ENCODE measurements around the gene VPS13C.

Gene VPS13C, protein sequence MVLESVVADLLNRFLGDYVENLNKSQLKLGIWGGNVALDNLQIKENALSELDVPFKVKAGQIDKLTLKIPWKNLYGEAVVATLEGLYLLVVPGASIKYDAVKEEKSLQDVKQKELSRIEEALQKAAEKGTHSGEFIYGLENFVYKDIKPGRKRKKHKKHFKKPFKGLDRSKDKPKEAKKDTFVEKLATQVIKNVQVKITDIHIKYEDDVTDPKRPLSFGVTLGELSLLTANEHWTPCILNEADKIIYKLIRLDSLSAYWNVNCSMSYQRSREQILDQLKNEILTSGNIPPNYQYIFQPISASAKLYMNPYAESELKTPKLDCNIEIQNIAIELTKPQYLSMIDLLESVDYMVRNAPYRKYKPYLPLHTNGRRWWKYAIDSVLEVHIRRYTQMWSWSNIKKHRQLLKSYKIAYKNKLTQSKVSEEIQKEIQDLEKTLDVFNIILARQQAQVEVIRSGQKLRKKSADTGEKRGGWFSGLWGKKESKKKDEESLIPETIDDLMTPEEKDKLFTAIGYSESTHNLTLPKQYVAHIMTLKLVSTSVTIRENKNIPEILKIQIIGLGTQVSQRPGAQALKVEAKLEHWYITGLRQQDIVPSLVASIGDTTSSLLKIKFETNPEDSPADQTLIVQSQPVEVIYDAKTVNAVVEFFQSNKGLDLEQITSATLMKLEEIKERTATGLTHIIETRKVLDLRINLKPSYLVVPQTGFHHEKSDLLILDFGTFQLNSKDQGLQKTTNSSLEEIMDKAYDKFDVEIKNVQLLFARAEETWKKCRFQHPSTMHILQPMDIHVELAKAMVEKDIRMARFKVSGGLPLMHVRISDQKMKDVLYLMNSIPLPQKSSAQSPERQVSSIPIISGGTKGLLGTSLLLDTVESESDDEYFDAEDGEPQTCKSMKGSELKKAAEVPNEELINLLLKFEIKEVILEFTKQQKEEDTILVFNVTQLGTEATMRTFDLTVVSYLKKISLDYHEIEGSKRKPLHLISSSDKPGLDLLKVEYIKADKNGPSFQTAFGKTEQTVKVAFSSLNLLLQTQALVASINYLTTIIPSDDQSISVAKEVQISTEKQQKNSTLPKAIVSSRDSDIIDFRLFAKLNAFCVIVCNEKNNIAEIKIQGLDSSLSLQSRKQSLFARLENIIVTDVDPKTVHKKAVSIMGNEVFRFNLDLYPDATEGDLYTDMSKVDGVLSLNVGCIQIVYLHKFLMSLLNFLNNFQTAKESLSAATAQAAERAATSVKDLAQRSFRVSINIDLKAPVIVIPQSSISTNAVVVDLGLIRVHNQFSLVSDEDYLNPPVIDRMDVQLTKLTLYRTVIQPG (N-terminal part only)

DNA sequence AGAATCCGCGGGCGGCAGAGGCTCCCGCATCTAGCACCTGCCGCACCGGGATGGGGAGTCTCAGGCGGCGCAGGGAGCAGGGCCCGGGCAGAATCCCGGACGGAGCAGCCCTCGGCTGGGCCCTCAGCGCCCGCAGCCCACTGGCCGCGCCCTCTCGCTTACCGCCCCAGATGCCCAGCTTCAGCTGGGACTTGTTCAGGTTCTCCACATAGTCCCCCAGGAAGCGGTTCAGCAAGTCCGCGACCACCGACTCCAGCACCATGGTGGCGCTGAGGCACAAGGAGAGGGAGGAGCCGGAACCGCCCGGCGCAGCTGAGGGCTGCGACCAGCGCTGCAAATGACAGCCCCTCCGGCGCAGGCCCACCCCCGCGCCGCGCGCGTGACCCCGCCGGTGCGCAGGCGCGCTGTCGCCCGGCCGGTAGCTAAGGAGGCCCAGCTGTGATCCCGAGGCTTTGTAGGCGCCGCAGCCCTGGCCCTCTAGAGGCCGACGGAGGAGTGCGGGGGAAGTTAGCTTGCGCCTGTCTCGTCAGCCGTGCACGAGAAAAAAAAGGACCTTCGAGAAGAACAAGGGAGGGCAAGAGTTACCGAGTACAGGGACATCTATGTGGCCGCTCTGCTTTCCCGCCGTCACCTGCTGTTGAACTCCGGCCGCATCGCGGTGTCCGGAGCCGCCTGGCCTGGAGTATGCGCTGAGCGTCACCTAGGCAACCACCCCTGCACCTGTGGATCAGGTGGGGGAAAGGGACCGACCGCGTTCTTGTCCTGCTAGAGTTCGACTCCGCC lies at the start of gene VPS13C:
TSS of gene VPS13C (minus strand) at position 335 of the 783 bp plus-strand sequence. CDS start at position 262, 73 bp downstream.
- Histone ChIP-seq H3K27ac (ENCODE audit: low read length) (no peak within 1 kb of the TSS), H3K9me3 (ENCODE audit: control insufficient read depth, insufficient read depth, low read length) (no peaks in the 10 kb centered on the region), H3K36me3 (ENCODE audit: control insufficient read depth, insufficient read depth, low read length) (no peaks in the 10 kb centered on the region), H3K4me1 (ENCODE audit: control insufficient read depth, insufficient read depth, low read length) (no peaks in the 10 kb centered on the region; the same call in 1 of the 2 replicates), H3K4me3 (ENCODE audit: low read length) (peak within 1 kb of the TSS; percentile 65; the same call in 1 of the 2 replicates), H3K27me3 (ENCODE audit: control insufficient read depth, insufficient read depth, low read length) (no peaks in the 10 kb centered on the region; the same call in none of the 2 replicates)
- WGBS (ENCODE audit: insufficient coverage, insufficient read length): no CpG with 5 or more reads among the region's 73 CpGs
- DNase-seq (ENCODE audit: low read depth, low spot score): peak; percentile 80

DNA sequence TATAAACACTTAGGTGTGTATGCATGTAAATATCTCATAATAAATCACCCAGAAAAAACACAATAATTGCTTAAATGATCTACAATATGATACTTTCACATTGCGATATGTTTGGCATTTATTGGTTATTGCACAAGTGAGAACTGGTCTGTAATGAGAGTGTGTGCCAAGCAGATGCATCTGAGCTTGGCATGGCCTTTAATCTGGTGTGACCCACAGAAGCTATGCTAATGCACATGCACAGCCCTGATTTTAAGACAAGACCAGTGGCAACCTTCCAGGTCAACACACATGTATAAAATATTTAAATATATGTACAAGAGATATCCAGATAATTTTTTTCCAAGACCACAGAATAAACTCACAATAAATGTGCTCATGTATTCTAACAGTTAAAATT lies 49.2 kb upstream of the VPS13C start:
- Histone ChIP-seq H3K27me3 (ENCODE audit: control insufficient read depth, insufficient read depth, low read length) (no peaks in the 10 kb centered on the region), H3K4me3 (ENCODE audit: low read length) (no peak overlapping the region), H3K36me3 (ENCODE audit: control insufficient read depth, insufficient read depth, low read length) (no peaks in the 10 kb centered on the region), H3K4me1 (ENCODE audit: control insufficient read depth, insufficient read depth, low read length) (no peaks in the 10 kb centered on the region), H3K27ac (ENCODE audit: low read length) (no peak overlapping the region), H3K9me3 (ENCODE audit: control insufficient read depth, insufficient read depth, low read length) (no peaks in the 10 kb centered on the region)
- no peak for DNase-seq (ENCODE audit: low read depth, low spot score)
- WGBS (ENCODE audit: insufficient coverage, insufficient read length): no CpG with 5 or more reads among the region's 1 CpG

- Histone ChIP-seq H3K4me3 (ENCODE audit: low read length) (no peak overlapping the region), H3K9me3 (ENCODE audit: control insufficient read depth, insufficient read depth, low read length) (no peaks in the 10 kb centered on the region), H3K27ac (ENCODE audit: low read length) (no peak overlapping the region), H3K27me3 (ENCODE audit: control insufficient read depth, insufficient read depth, low read length) (no peaks in the 10 kb centered on the region), H3K4me1 (ENCODE audit: control insufficient read depth, insufficient read depth, low read length) (no peaks in the 10 kb centered on the region), H3K36me3 (ENCODE audit: control insufficient read depth, insufficient read depth, low read length) (no peaks in the 10 kb centered on the region)
- no peak for DNase-seq (ENCODE audit: low read depth, low spot score)
- WGBS (ENCODE audit: insufficient coverage, insufficient read length): no CpG with 5 or more reads among the region's 2 CpGs
Observed at GRCh38 chr15:62108411-62108810, 48.2 kb upstream of the VPS13C start.

- no peaks in the 10 kb centered on the region for H3K27me3 ChIP-seq (ENCODE audit: control insufficient read depth, insufficient read depth, low read length)
- no peak overlapping the region for H3K27ac ChIP-seq (ENCODE audit: low read length)
- no CpG with 5 or more reads among the region's 2 CpGs for WGBS (ENCODE audit: insufficient coverage, insufficient read length)
- H3K4me1 ChIP-seq (ENCODE audit: control insufficient read depth, insufficient read depth, low read length): no peaks in the 10 kb centered on the region
- no peaks in the 10 kb centered on the region for H3K36me3 ChIP-seq (ENCODE audit: control insufficient read depth, insufficient read depth, low read length)
- H3K4me3 ChIP-seq (ENCODE audit: low read length): no peak overlapping the region
- no peaks in the 10 kb centered on the region for H3K9me3 ChIP-seq (ENCODE audit: control insufficient read depth, insufficient read depth, low read length)
- no peak for DNase-seq (ENCODE audit: low read depth, low spot score)
Observed at GRCh38 chr15:62107571-62108121, 47.4 kb upstream of the VPS13C start.

GRCh38 chr15:62106096-62106495 lies 45.8 kb upstream of the VPS13C start:
- Histone ChIP-seq H3K27ac (ENCODE audit: low read length) (no peak overlapping the region), H3K9me3 (ENCODE audit: control insufficient read depth, insufficient read depth, low read length) (no peaks in the 10 kb centered on the region), H3K27me3 (ENCODE audit: control insufficient read depth, insufficient read depth, low read length) (no peaks in the 10 kb centered on the region), H3K36me3 (ENCODE audit: control insufficient read depth, insufficient read depth, low read length) (no peaks in the 10 kb centered on the region), H3K4me3 (ENCODE audit: low read length) (no peak overlapping the region), H3K4me1 (ENCODE audit: control insufficient read depth, insufficient read depth, low read length) (no peaks in the 10 kb centered on the region)
- WGBS (ENCODE audit: insufficient coverage, insufficient read length): no CpG with 5 or more reads among the region's 3 CpGs
- no peak for DNase-seq (ENCODE audit: low read depth, low spot score)

DNA sequence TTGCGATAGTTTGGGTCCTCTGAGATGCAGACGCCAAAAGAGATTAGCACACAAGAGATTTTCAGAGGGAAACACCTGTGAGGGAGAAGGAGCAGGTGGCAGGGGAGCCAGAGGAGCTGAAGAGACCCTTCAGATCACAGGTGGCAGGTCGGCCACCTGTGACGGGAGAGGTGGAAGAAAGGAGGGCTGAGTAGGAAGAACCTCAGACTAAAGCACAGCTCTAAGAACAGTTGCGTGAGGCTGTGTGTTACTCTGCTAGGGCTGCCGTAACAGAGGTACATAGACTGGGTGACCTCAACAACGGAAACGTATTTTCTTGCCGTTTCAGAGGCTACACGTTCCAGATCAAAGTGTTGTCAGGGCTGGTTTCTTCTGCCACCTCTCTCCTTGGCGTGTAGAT lies 45.0 kb upstream of the VPS13C start:
- no peaks in the 10 kb centered on the region for H3K36me3 ChIP-seq (ENCODE audit: control insufficient read depth, insufficient read depth, low read length)
- H3K4me1 ChIP-seq (ENCODE audit: control insufficient read depth, insufficient read depth, low read length): no peaks in the 10 kb centered on the region
- H3K27me3 ChIP-seq (ENCODE audit: control insufficient read depth, insufficient read depth, low read length): no peaks in the 10 kb centered on the region
- no CpG with 5 or more reads among the region's 11 CpGs for WGBS (ENCODE audit: insufficient coverage, insufficient read length)
- no peak overlapping the region for H3K27ac ChIP-seq (ENCODE audit: low read length)
- DNase-seq (ENCODE audit: low read depth, low spot score): no peak
- no peak overlapping the region for H3K4me3 ChIP-seq (ENCODE audit: low read length)
- H3K9me3 ChIP-seq (ENCODE audit: control insufficient read depth, insufficient read depth, low read length): no peaks in the 10 kb centered on the region

GRCh38 chr15:62104846-62105245 lies 44.6 kb upstream of the VPS13C start:
- Histone ChIP-seq H3K27ac (ENCODE audit: low read length) (no peak overlapping the region), H3K9me3 (ENCODE audit: control insufficient read depth, insufficient read depth, low read length) (no peaks in the 10 kb centered on the region), H3K27me3 (ENCODE audit: control insufficient read depth, insufficient read depth, low read length) (no peaks in the 10 kb centered on the region), H3K4me1 (ENCODE audit: control insufficient read depth, insufficient read depth, low read length) (no peaks in the 10 kb centered on the region), H3K36me3 (ENCODE audit: control insufficient read depth, insufficient read depth, low read length) (no peaks in the 10 kb centered on the region), H3K4me3 (ENCODE audit: low read length) (no peak overlapping the region)
- no CpG with 5 or more reads among the region's 5 CpGs for WGBS (ENCODE audit: insufficient coverage, insufficient read length)
- no peak for DNase-seq (ENCODE audit: low read depth, low spot score)

DNA sequence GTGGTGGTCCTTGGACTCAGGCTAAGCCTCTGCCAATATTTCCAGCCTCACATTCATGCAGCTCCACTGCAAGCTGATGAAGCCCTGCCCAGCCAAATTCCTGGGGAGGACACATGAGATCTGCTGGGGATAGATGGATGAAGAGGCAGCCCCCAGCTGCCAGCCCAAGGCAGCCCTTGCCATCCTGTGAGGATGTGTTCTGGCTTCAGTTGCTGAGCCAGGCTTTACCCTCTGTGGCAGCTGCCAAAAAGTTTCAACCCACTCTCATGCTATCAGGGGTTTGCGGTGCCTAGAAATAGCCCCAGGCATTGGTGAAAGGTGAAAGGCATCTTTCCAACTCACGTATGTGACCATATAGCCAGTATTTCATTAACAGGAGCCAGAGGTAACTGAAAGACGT lies 44.2 kb upstream of the VPS13C start:
- Histone ChIP-seq H3K4me1 (ENCODE audit: control insufficient read depth, insufficient read depth, low read length) (no peaks in the 10 kb centered on the region), H3K27ac (ENCODE audit: low read length) (no peak overlapping the region), H3K36me3 (ENCODE audit: control insufficient read depth, insufficient read depth, low read length) (no peaks in the 10 kb centered on the region), H3K4me3 (ENCODE audit: low read length) (no peak overlapping the region), H3K27me3 (ENCODE audit: control insufficient read depth, insufficient read depth, low read length) (no peaks in the 10 kb centered on the region), H3K9me3 (ENCODE audit: control insufficient read depth, insufficient read depth, low read length) (no peaks in the 10 kb centered on the region)
- no CpG with 5 or more reads among the region's 3 CpGs for WGBS (ENCODE audit: insufficient coverage, insufficient read length)
- no peak for DNase-seq (ENCODE audit: low read depth, low spot score)

GRCh38 chr15:62103431-62103830 lies 43.2 kb upstream of the VPS13C start:
- Histone ChIP-seq H3K4me1 (ENCODE audit: control insufficient read depth, insufficient read depth, low read length) (no peaks in the 10 kb centered on the region), H3K27me3 (ENCODE audit: control insufficient read depth, insufficient read depth, low read length) (no peaks in the 10 kb centered on the region), H3K27ac (ENCODE audit: low read length) (no peak overlapping the region), H3K36me3 (ENCODE audit: control insufficient read depth, insufficient read depth, low read length) (no peaks in the 10 kb centered on the region), H3K9me3 (ENCODE audit: control insufficient read depth, insufficient read depth, low read length) (no peaks in the 10 kb centered on the region), H3K4me3 (ENCODE audit: low read length) (no peak overlapping the region)
- DNase-seq (ENCODE audit: low read depth, low spot score): no peak
- WGBS (ENCODE audit: insufficient coverage, insufficient read length): no CpG with 5 or more reads among the region's 7 CpGs
